HFFc6 (cell line): ENCODE measurements around the gene MACROH2A1. TPM values are rescaled to one million over a fixed set of nuclear protein-coding genes. Genes with fewer than 3 reads are reported as not detected.

ENCODE experiments used
- DNase-seq: peaks from one replicate; pipeline ENCODE4 v3.0.0-alpha.2; 2018
- H3K27ac Mint-ChIP-seq: 2 replicates; pipeline ENCODE4 v1.8.0; 2020; ENCODE audit warnings: mild to moderate bottlenecking, mixed read lengths
- H3K27me3 Mint-ChIP-seq: 2 replicates; pipeline ENCODE4 v1.8.0; 2021; ENCODE audit warnings: mild to moderate bottlenecking, moderate library complexity, mixed read lengths; ENCODE audit not compliant: insufficient read depth
- H3K36me3 Mint-ChIP-seq: 2 replicates; pipeline ENCODE4 v1.8.0; 2021; ENCODE audit warnings: low read depth, mixed read lengths
- H3K4me1 Mint-ChIP-seq: 2 replicates; pipeline ENCODE4 v1.8.0; 2020; ENCODE audit warnings: low read depth, mixed read lengths
- H3K4me3 Mint-ChIP-seq: 2 replicates; pipeline ENCODE4 v1.8.0; 2020; ENCODE audit warnings: mild to moderate bottlenecking, moderate library complexity, mixed read lengths
- H3K9me3 Mint-ChIP-seq: 2 replicates; pipeline ENCODE4 v1.8.0; 2020; ENCODE audit warnings: mild to moderate bottlenecking, mixed read lengths
- total RNA-seq, 6 experiments: library from RNA; stranded (reverse); fragmentation: NEBNext Ultra II Directional; extraction: Animal tissue kit (Norgen Biotek cat#: 25700); gene quantifications; 2 replicates in 1 of 6; 3 replicates in 5 of 6; pipeline ENCODE4 v1.2.3, GENCODE V29; 2021
- TF ChIP-seq, protein P1 (sequence below): fragments of 200-600 bp; sonication (generic); IDR thresholded peaks from 2 replicates; pipeline ENCODE4 v1.5.0; 2021; ENCODE audit warnings: antibody characterized with exemption, mild to moderate bottlenecking

The MACROH2A1 gene
- total RNA-seq, 6 experiments from 2014 or later: 116 to 144 (median 127) TPM

DNA sequence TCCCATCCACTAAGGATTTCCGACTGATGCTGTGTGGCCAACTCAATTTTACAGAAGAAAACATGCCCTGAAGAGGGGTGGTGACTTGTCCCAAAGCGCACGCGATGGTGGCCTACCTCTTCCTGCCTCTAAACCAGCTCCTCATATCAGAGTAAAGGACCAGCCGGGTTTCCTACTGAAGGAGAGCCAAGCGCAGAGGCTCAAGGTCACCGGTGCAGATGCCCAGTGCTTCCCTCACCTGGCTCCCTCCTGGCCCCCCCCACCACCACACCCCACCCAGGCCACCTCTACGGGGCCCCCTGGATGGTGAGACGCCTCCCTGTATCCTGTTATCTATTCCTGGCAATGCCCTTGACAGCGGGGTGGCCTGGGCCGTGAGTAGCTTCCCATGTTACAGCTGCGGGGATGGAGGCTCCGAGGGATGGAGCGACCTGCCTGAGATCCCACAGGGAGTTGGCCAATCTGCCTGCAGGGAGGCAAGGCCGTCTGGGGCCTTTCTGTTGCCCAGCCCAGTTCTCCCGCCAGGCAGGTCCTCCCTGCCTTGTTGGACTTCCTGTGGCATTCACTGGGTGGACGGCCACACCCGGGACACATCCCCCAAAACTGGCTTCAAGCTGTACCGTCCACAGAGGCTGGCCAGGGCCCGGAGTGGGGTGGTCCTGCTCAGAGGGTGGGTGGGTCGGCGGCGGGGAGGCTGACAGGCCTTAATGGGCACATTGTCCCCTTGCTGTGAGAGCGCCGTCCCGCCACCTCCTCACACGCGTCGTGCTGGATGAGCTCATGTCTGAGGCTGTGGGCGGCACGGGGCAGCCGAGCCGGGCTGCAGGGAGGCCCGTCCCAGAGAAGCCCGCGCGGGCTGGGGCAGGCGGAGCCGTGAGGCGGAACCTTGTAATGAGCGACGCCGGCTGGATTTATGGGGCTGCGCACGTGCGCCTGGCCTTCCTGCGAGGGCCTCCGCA lies 72.5 kb downstream of the MACROH2A1 start:
- peaks cover 27% of the 10 kb centered on the region for H3K4me1 Mint-ChIP-seq
- no peak overlapping the region for H3K4me3 Mint-ChIP-seq
- peaks cover 4% of the 10 kb centered on the region; the same call in 1 of the 2 replicates for H3K27me3 Mint-ChIP-seq
- no peaks in the 10 kb centered on the region for H3K36me3 Mint-ChIP-seq
- no peaks in the 10 kb centered on the region for H3K9me3 Mint-ChIP-seq
- DNase-seq: no peak
- H3K27ac Mint-ChIP-seq: no peak overlapping the region
- TF ChIP-seq, protein P1, sequence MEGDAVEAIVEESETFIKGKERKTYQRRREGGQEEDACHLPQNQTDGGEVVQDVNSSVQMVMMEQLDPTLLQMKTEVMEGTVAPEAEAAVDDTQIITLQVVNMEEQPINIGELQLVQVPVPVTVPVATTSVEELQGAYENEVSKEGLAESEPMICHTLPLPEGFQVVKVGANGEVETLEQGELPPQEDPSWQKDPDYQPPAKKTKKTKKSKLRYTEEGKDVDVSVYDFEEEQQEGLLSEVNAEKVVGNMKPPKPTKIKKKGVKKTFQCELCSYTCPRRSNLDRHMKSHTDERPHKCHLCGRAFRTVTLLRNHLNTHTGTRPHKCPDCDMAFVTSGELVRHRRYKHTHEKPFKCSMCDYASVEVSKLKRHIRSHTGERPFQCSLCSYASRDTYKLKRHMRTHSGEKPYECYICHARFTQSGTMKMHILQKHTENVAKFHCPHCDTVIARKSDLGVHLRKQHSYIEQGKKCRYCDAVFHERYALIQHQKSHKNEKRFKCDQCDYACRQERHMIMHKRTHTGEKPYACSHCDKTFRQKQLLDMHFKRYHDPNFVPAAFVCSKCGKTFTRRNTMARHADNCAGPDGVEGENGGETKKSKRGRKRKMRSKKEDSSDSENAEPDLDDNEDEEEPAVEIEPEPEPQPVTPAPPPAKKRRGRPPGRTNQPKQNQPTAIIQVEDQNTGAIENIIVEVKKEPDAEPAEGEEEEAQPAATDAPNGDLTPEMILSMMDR: no peak

- H3K4me1 Mint-ChIP-seq: peaks cover 28% of the 10 kb centered on the region
- TF ChIP-seq, protein P1: no peak
- H3K4me3 Mint-ChIP-seq: no peak overlapping the region
- no peak for DNase-seq
- no peak overlapping the region for H3K27ac Mint-ChIP-seq
- H3K27me3 Mint-ChIP-seq: peaks cover 2% of the 10 kb centered on the region; the same call in 1 of the 2 replicates
- no peaks in the 10 kb centered on the region for H3K36me3 Mint-ChIP-seq
- no peaks in the 10 kb centered on the region for H3K9me3 Mint-ChIP-seq
Measured at GRCh38 chr5:135324897-135325650, 74.0 kb downstream of the MACROH2A1 start.

DNA sequence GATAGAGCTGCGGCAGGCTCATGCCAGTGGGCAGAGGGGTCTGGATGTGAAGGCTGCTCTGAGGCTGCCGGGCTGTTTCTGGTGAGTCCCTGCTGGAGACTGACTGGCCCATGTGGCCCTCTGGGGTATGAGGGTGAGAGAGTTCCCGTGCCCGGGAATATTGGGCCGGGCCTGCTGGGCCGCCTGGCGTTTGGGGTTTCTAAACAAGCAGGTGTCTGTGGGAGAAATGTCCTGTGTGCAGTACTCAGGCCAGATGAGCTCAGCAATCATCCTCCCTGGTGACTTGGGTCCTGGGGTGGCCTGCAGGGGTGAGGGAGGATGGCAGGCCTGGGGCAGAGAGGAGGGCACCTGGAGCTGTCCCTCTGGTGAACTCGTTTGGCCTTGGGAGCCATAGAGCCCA lies 74.9 kb downstream of the MACROH2A1 start:
- DNase-seq: no peak
- Mint-ChIP-seq H3K4me1 (peaks cover 20% of the 10 kb centered on the region), H3K36me3 (no peaks in the 10 kb centered on the region), H3K9me3 (no peaks in the 10 kb centered on the region), H3K27ac (no peak overlapping the region), H3K27me3 (peaks cover 5% of the 10 kb centered on the region), H3K4me3 (no peak overlapping the region)
- TF ChIP-seq, protein P1: no peak

- H3K9me3 Mint-ChIP-seq: no peaks in the 10 kb centered on the region
- H3K36me3 Mint-ChIP-seq: no peaks in the 10 kb centered on the region
- peaks cover 20% of the 10 kb centered on the region for H3K4me1 Mint-ChIP-seq
- peaks cover 5% of the 10 kb centered on the region for H3K27me3 Mint-ChIP-seq
- H3K27ac Mint-ChIP-seq: no peak overlapping the region
- TF ChIP-seq, protein P1: no peak
- no peak overlapping the region for H3K4me3 Mint-ChIP-seq
- DNase-seq: no peak
Measured at GRCh38 chr5:135323701-135324132, 75.3 kb downstream of the MACROH2A1 start.

- TF ChIP-seq, protein P1: no peak
- Mint-ChIP-seq H3K9me3 (no peaks in the 10 kb centered on the region), H3K4me1 (peaks cover 20% of the 10 kb centered on the region), H3K4me3 (no peak overlapping the region), H3K27me3 (peaks cover 5% of the 10 kb centered on the region), H3K27ac (no peak overlapping the region), H3K36me3 (no peaks in the 10 kb centered on the region)
- DNase-seq: no peak
Measured at GRCh38 chr5:135323227-135323626, 75.8 kb downstream of the MACROH2A1 start.
